NCI-H2196 (cell line): Measurements from ENCODE around the gene COL26A1.

Source experiments
- DNase-seq: peaks from one replicate; lab custom pipeline; 2025; ENCODE audit not compliant: unreplicated experiment; lab: John Stamatoyannopoulos, UW

COL26A1 gene

DNA sequence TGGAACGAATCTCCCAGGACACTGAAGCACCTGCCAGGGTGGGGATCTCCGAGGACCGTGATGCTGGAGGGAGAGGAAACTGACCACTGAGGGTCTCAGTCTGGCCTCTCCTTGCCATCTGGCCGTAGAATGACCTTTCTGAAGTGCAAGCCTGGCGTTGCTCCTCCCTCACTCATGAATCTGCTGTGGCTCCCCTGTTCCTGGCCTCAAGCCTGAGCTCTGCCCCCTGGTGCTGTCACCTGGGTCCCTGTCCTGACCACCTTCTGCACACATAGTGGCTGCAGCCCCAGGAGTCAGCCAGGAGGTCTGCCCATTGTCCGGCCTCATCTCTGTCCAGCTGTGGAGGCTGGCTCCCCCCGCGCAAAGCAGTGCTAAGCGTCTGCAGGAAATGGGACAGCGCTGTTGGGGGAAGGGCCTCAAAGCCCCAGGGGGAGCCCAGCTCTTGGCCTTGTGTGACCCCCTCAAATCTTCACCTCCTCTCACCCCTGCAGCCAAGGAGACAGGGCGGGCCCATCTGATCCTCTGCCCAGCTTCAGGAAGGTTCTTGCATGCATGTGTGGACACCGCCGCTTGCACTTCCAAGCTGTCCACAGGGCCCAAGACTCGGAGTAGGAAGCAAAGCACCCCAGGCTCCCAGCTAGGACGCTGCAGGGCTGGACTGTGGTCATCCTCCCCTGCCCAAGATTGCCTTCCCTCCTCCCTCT lies 200.7 kb downstream of the COL26A1 start:
- no peak for DNase-seq

DNA sequence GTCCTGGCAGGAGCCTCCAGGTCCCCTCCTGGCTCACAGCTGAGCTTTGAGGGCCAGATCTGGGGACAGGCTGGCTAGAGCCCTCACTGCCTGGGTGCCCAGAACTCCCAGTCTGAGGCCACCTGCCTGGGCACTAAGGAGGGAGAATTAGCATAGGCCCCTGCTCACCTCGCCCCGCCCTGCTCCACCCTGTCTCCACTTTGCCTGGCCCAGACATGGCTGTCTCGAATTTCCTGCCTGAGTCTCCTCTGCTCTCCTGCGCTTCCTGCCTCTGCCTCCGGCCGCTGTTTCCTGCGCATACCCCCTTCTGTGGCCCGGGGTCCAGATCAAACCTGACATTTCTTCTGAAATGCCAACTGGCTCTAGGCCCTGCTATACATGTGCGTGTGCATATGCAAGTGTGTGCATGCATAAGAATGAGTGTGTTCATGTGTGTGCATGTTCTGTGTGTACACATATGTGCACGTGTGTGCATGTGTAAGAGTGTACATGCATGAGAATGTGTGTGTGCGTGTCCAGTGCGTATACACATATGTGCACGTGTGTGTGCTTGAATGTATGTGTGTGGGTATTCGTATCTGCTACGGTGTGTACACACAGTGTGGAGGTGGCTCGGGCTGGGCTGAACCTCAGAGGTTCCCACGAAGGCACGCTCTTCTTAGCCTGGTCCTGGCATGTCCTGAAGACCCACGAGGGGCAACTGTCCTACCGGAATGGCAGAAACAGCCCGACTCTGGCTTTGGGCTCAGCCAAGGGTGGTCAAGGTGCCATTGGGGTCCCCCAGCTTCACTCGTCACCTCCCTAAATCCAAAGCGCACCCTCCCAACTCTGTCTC lies 201.5 kb downstream of the COL26A1 start:
- DNase-seq, result no peak

- DNase-seq, result peak; percentile 19
These were observed 202.1 kb downstream of the COL26A1 start for GRCh38 chr7:101564778-101565211.

DNA sequence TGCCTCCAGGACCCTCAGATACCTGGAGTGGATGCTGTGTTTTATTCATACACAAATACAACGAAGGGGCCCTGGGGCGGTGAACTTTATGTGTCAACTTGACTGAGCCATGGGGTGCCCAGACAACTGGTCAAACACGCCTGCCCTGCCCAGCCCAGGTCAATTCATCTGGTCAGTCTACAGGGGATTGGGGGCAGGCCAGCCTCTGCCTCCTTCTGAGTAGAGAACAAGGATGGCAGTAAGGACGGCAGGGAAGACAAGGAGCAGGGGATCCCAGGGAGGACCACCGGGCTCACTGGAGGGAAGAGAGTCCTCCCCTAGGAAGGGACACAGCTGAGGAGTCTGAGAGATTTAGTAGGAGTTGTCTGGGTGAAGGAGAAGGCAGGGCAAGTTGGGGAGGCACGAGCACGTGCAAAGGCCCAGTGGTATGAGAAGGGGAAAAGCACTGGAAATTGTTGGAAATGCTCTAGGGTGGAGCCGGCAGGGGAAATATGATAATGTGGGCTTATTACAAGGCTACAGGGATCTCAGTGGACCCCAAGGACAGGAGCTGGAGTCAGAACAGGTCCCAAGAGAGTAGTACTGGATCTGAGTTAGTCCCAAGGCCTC lies 203.0 kb downstream of the COL26A1 start:
- no peak for DNase-seq

GRCh38 chr7:101567230-101567629 lies 204.6 kb downstream of the COL26A1 start:
- DNase-seq, result peak; percentile 64

DNA sequence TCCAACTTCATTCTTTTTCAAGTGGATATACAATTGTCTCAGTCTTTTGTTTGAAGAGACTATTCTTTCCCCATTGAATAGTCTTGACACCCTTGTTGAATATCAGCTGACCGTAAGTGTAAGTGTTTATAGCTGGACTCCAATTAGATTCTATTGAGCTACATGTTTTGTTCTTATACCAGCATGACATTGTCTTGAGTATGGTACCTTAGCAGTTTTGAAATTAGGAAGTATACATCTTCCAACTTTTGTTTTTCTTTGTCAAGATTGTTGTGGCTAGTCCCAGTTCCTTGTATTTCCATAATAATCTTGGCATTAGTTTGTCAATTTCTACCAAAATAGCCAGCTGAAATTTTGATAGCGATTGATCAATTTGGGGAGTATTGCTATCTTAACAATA lies 209.5 kb downstream of the COL26A1 start:
- no peak for DNase-seq

- DNase-seq, result no peak
These were observed 212.5 kb downstream of the COL26A1 start for GRCh38 chr7:101575168-101575567.

GRCh38 chr7:101575721-101576120 lies 213.0 kb downstream of the COL26A1 start:
- no peak for DNase-seq

- DNase-seq, result no peak
These were observed 214.3 kb downstream of the COL26A1 start for GRCh38 chr7:101576998-101577397.

DNA sequence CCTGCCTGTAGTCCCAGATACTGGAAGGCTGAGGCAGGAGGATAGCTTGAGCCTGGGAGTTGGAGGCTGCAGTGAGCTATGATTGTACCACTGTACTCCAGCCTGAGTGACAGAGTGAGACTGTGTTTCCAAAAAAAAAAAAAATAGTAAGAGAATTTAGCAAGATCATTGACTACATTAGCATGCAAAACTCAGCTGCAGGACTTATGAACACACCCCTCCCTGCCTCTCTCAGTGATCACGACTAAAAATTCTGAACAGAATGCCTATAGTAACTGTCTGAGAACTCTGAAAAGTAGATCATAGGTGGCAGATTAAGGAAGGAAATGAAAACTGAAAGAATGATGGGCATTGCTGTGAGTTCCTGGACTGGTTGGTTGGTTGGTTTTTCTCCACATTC lies 215.9 kb downstream of the COL26A1 start:
- DNase-seq, result no peak

DNA sequence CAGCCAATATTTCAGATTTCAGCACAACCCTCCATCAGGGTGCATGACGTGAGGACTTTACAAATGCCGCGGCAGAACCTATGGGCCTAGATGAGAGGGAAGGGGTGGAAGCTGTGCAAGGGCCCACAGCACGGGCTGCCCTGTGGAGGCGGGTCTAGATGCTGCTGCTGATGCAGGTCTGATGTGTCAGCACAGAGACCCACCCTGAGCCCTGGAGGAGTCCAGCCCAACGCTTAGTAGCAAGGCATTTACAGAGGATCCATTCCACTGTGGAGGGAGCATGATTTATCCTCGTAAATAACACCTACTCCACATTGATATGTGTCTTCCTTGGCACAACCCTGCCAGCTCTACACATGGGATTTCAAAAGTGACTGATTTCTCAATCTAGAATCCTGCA lies 217.9 kb downstream of the COL26A1 start:
- no peak for DNase-seq

DNA sequence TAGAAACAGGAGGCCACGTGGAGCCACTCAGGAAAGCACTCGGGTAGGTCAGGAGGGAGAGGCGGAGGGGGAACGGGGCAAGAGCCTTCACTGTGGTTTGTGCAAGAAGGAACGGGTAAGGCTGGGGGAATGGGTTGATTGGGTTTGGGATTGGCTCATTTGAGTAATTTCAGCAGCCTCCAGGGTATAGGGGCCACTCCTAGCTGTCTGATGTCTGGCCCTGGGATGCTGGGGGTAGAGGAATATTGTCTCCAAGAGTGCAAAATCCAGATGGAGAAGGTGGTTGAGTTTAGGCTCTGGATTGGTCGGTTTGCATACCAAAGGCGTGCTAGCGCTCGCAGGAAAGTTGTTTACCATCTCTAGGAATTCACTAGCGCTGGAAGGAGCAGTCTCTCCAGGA lies 219.2 kb downstream of the COL26A1 start:
- no peak for DNase-seq

GRCh38 chr7:101582971-101583370 lies 220.3 kb downstream of the COL26A1 start:
- no peak for DNase-seq

GRCh38 chr7:101586078-101586905 lies 223.6 kb downstream of the COL26A1 start:
- no peak for DNase-seq

- no peak for DNase-seq
These were observed 224.4 kb downstream of the COL26A1 start for GRCh38 chr7:101586906-101587677.

DNA sequence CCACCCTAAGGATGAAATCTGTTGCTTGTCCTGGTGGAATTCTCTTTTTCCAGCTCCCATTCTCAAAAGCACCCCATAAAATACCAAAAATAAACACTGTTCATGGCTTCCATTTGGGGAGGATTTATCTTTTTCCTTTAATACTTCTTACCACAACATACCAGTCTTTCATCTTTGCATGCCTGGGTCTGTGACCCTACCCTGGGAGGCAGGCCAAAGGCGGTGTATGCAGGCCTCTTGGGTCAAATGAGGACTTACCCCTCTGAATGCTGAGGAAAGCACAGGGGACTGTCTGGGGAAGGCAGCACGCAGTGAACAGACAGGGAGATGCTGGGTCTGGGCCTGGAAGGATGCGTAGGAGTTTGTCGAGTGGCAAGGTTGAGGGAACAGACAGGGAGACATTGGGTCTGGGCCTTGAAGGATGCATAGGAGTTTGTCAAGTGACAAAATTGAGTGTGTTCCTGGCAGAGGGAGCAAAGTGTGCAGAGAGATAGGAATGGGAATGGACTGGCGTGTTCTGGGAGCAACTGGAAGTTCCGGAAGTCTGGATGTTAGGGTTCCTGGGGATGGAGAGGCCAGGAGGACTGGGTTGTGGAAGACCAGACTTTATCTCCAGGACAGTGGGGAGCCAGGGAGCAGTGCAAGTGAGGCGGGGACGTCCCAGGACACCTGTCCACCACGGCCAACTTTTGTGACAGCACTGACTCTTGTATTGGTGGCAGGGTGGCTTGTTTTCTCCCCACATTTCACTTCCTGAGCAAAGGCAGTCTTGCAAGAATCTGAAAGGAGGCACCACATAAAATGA lies 225.7 kb downstream of the COL26A1 start:
- DNase-seq, result no peak

DNA sequence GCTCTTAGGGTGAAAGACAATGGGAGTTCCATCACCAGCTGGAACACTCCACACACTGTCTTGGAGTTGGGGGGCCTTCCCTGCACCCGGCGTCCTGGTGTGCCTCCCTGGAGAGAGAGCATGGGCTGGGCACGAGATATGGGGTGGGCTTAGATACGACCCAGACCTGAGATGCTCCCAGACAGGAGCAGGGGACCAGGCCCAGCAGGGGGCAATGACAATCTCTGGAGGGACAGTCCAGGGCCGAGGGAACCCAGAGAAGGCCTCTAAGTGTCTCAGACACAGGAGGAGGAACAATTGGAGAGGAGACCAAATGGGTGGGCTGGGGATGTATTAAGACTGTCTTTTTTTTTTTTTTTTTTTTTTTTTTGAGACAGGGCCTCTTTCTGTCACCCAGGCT lies 226.4 kb downstream of the COL26A1 start:
- DNase-seq, result no peak

DNA sequence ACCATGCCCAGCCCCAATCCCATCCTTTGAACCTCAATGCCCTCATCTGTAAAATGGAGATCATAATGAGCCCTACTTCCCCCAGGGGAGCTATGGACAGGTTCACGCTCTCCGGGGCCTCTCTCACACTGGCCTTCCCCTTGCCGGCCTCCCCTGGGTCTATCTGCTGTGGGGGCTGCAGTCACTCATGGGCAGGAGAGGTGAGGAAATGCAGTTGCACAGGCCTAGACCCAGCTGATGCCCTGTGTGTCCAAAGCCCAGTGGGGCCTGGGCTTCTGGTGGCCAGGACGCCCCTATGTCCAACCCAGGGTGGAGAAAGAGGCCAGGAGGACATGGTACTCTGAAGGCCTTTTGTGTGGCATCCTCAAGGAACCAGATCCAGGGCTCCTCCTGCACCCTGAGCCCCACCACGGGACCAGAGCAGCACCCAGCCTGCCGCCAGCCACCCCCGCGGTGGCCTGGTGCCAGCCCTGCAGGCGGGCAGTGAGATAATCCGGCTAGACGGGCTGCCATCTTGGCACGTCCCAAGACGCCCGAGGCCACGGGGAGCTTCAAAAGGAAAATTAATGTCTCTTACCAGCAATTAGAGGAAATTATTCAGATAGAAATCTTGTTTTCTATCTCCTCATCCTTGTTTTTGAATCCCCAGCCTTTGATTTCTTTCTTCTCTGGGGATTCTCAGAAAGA lies 227.4 kb downstream of the COL26A1 start:
- DNase-seq, result no peak
